Neural progenitor cell (in vitro differentiated cells): Measurements from ENCODE around the gene BMP7. TPM values are rescaled to one million over a fixed set of nuclear protein-coding genes. Genes with fewer than 3 reads are reported as not detected.

Experiments
- DNase-seq: peaks from one replicate; pipeline ENCODE4 v3.0.0-alpha.2; 2016; ENCODE audit warnings: low spot score
- H2AFZ ChIP-seq: fragments of 200-600 bp; sonication (generic); replicated peaks from 2 replicates; pipeline ENCODE4 v1.6.1; 2016; ENCODE audit warnings: antibody characterized with exemption
- H3F3A ChIP-seq: fragments of 200-600 bp; sonication (generic); 2 replicates; pipeline ENCODE4 v1.6.1; 2016; ENCODE audit warnings: antibody characterized with exemption, low read depth
- H3K27ac ChIP-seq: fragments of 200-600 bp; sonication (generic); 2 replicates; pipeline ENCODE4 v1.5.1; 2016; ENCODE audit warnings: mild to moderate bottlenecking
- H3K27me3 ChIP-seq: fragments of 200-600 bp; sonication (generic); 2 replicates; pipeline ENCODE4 v1.6.1; 2016; ENCODE audit warnings: mild to moderate bottlenecking, moderate library complexity
- H3K36me3 ChIP-seq: fragments of 200-600 bp; sonication (generic); 2 replicates; pipeline ENCODE4 v1.5.1; 2016
- H3K4me1 ChIP-seq: fragments of 200-600 bp; sonication (generic); 2 replicates; pipeline ENCODE4 v1.6.1; 2016; ENCODE audit warnings: mixed run types
- H3K4me2 ChIP-seq: fragments of 200-600 bp; sonication (generic); 2 replicates; pipeline ENCODE4 v1.6.1; 2016
- H3K4me3 ChIP-seq: fragments of 200-600 bp; sonication (generic); 2 replicates; pipeline ENCODE4 v1.5.1; 2016
- H3K79me2 ChIP-seq: fragments of 200-600 bp; sonication (generic); 2 replicates; pipeline ENCODE4 v1.6.1; 2016; ENCODE audit warnings: low read depth
- H3K9ac ChIP-seq: fragments of 200-600 bp; sonication (generic); 2 replicates; pipeline ENCODE4 v1.6.1; 2016
- H3K9me3 ChIP-seq: fragments of 200-600 bp; sonication (generic); 2 replicates; pipeline ENCODE4 v1.5.1; 2016; ENCODE audit warnings: low read depth
- H4K20me1 ChIP-seq: fragments of 200-600 bp; sonication (generic); 2 replicates; pipeline ENCODE4 v1.6.1; 2016; ENCODE audit warnings: low read depth
- H3K27ac Mint-ChIP-seq: 3 replicates; pipeline ENCODE4 v1.8.0; 2021; ENCODE audit warnings: mixed read lengths
- H3K27me3 Mint-ChIP-seq: 2 replicates; pipeline ENCODE4 v1.8.0; 2022; ENCODE audit warnings: low read depth, mild to moderate bottlenecking, inconsistent platforms, moderate library complexity, mixed read lengths; ENCODE audit not compliant: insufficient read depth
- H3K36me3 Mint-ChIP-seq: 3 replicates; pipeline ENCODE4 v1.8.0; 2021; ENCODE audit warnings: mixed read lengths
- H3K4me1 Mint-ChIP-seq: 3 replicates; pipeline ENCODE4 v1.8.0; 2021; ENCODE audit warnings: mixed read lengths
- H3K4me3 Mint-ChIP-seq: 3 replicates; pipeline ENCODE4 v1.8.0; 2021; ENCODE audit warnings: mild to moderate bottlenecking, moderate library complexity, mixed read lengths
- H3K9me3 Mint-ChIP-seq: 3 replicates; pipeline ENCODE4 v1.8.0; 2020; ENCODE audit warnings: mixed read lengths
- EZH2 ChIP-seq: fragments of 200-600 bp; sonication (generic); IDR thresholded peaks from 2 replicates; pipeline ENCODE4 v1.6.1; 2017; ENCODE audit warnings: antibody characterized with exemption, mild to moderate bottlenecking, moderate library complexity
- EZH2phosphoT487 ChIP-seq: fragments of 200-600 bp; sonication (generic); IDR thresholded peaks from 2 replicates; pipeline ENCODE4 v1.6.1; 2017; ENCODE audit warnings: antibody characterized with exemption
- total RNA-seq: library from RNA; depleted of rRNA; stranded (reverse); fragments of >200 nt; gene quantifications from 2 replicates; pipeline ENCODE4 v1.2.3, GENCODE V29; 2015; ENCODE audit warnings: low replicate concordance
- TF ChIP-seq, protein P1 (sequence below): fragments of 200-600 bp; sonication (generic); IDR thresholded peaks from 2 replicates; pipeline ENCODE4 v1.5.1; 2017; ENCODE audit warnings: antibody characterized with exemption, mild to moderate bottlenecking

Gene BMP7
- total RNA-seq, 1 donor from 2014 or later: 11.2 TPM

DNA sequence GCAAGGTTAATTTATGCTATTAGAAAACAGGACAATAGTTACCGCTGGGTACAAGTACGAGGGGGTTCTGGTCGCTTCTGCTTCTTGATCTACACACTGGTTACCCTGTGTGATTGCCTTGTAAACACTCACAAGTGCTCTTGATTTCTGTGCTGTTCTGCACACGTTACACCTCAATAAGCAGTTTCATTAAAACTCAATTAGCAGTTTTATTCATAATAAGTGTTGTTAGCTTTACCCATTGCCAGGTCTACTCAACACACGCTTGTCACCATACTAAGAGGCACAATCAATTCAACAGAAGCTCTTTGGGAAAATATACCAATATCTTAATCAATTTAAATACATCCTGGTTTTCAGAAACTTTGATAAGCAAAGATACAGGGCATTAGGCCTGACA lies 20.4 kb downstream of the BMP7 start:
- H3K79me2 ChIP-seq: peaks cover 48% of the 10 kb centered on the region
- no peaks in the 10 kb centered on the region for H4K20me1 ChIP-seq
- no peaks in the 10 kb centered on the region for H3K36me3 ChIP-seq
- H3K27me3 Mint-ChIP-seq: peaks cover 3% of the 10 kb centered on the region
- peaks cover 5% of the 10 kb centered on the region for H3K4me1 ChIP-seq
- H3K27ac ChIP-seq: no peak overlapping the region
- H3K27ac Mint-ChIP-seq: no peak overlapping the region
- no peaks in the 10 kb centered on the region for H3K9me3 ChIP-seq
- peaks cover 10% of the 10 kb centered on the region for H3K9me3 Mint-ChIP-seq
- H3K4me2 ChIP-seq: no peak overlapping the region
- no peak overlapping the region for H3K4me3 Mint-ChIP-seq
- H3K9ac ChIP-seq: no peak overlapping the region
- H2AFZ ChIP-seq: no peak overlapping the region
- H3K4me1 Mint-ChIP-seq: peaks cover 30% of the 10 kb centered on the region
- no peaks in the 10 kb centered on the region for H3K27me3 ChIP-seq
- peaks cover 27% of the 10 kb centered on the region for H3K36me3 Mint-ChIP-seq
- TF ChIP-seq EZH2phosphoT487 (no peak), EZH2 (no peak)
- TF ChIP-seq, protein P1, sequence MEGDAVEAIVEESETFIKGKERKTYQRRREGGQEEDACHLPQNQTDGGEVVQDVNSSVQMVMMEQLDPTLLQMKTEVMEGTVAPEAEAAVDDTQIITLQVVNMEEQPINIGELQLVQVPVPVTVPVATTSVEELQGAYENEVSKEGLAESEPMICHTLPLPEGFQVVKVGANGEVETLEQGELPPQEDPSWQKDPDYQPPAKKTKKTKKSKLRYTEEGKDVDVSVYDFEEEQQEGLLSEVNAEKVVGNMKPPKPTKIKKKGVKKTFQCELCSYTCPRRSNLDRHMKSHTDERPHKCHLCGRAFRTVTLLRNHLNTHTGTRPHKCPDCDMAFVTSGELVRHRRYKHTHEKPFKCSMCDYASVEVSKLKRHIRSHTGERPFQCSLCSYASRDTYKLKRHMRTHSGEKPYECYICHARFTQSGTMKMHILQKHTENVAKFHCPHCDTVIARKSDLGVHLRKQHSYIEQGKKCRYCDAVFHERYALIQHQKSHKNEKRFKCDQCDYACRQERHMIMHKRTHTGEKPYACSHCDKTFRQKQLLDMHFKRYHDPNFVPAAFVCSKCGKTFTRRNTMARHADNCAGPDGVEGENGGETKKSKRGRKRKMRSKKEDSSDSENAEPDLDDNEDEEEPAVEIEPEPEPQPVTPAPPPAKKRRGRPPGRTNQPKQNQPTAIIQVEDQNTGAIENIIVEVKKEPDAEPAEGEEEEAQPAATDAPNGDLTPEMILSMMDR: no peak
- H3F3A ChIP-seq: no peaks in the 10 kb centered on the region
- H3K4me3 ChIP-seq: no peak overlapping the region
- DNase-seq: no peak

DNA sequence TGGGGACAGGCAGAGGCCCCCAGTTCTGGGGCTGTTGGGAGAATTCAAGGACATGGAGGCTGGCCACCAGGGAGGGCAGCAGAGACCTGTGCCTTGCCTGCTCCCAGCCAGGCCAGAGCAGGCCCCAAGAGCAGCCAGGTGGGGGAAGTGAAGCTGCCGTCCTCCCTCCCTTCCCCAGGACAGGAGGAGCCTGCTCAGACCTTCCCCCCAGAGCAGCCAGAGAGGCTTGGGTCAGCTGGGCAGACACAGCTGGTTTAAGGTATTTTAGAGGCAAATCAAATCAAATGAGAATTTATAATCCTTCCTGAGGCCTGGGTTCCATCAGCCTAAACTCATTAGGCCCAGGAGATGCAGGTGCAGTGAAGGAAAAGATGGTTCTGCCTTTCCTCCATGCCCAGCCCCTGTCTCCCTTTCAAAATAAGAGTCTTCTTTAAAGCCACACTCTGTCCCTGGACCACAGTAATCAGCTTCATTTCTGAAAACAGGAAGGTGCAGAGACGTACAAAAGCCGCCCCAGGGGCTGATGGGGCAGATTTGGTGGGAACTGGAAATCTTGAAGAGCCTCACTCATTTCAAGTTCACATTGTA lies 21.7 kb downstream of the BMP7 start:
- Histone ChIP-seq H3F3A (no peaks in the 10 kb centered on the region), H2AFZ (no peak overlapping the region), H3K4me2 (no peak overlapping the region), H3K4me3 (no peak overlapping the region), H3K9me3 (no peaks in the 10 kb centered on the region), H3K4me1 (peaks cover 5% of the 10 kb centered on the region), H3K27ac (no peak overlapping the region), H3K27me3 (no peaks in the 10 kb centered on the region), H3K79me2 (peaks cover 36% of the 10 kb centered on the region), H3K9ac (no peak overlapping the region), H4K20me1 (no peaks in the 10 kb centered on the region), H3K36me3 (no peaks in the 10 kb centered on the region)
- Mint-ChIP-seq H3K36me3 (peaks cover 37% of the 10 kb centered on the region), H3K27ac (no peak overlapping the region), H3K4me1 (peaks cover 24% of the 10 kb centered on the region), H3K4me3 (no peak overlapping the region), H3K27me3 (peaks cover 3% of the 10 kb centered on the region), H3K9me3 (peaks cover 20% of the 10 kb centered on the region)
- TF ChIP-seq, protein P1: peak; percentile 23
- TF ChIP-seq EZH2phosphoT487: no peak
- DNase-seq: peak; percentile 44

DNA sequence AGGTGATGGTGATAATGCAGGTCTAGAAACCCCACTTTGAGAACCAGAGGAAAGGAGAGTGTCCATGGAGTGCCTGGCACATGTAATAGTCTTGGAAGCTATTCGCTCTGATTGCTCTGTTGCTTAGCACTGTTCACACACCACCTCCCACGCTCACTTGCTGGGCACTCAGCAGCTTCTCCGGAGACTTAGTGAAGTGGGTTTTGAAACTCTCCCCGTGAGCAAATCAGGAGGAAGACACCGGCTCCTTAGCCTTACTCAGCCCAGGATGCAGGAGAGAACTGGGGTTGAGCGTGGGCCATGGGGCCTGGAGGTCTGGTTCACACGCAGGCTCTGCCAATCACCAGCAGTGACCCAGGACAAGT lies 22.2 kb downstream of the BMP7 start:
- no peaks in the 10 kb centered on the region for H3K9me3 ChIP-seq
- no peaks in the 10 kb centered on the region for H3F3A ChIP-seq
- H3K4me1 Mint-ChIP-seq: peaks cover 24% of the 10 kb centered on the region
- peak overlapping the region; percentile 79 for H3K27ac Mint-ChIP-seq
- DNase-seq: no peak
- H3K36me3 Mint-ChIP-seq: peaks cover 34% of the 10 kb centered on the region
- no peak overlapping the region for H3K4me2 ChIP-seq
- H3K9ac ChIP-seq: no peak overlapping the region
- peaks cover 24% of the 10 kb centered on the region for H3K9me3 Mint-ChIP-seq
- no peak overlapping the region for H3K27ac ChIP-seq
- H3K36me3 ChIP-seq: no peaks in the 10 kb centered on the region
- H3K4me3 Mint-ChIP-seq: no peak overlapping the region
- no peak overlapping the region for H2AFZ ChIP-seq
- no peak overlapping the region for H3K4me3 ChIP-seq
- no peaks in the 10 kb centered on the region for H4K20me1 ChIP-seq
- TF ChIP-seq, protein P1: no peak
- no peak for TF ChIP-seq EZH2phosphoT487
- TF ChIP-seq EZH2: no peak
- H3K27me3 Mint-ChIP-seq: peaks cover 3% of the 10 kb centered on the region
- H3K79me2 ChIP-seq: peaks cover 31% of the 10 kb centered on the region
- H3K4me1 ChIP-seq: peaks cover 5% of the 10 kb centered on the region
- H3K27me3 ChIP-seq: no peaks in the 10 kb centered on the region
